ACC112 (cell line): Measurements from ENCODE around the gene TBC1D1.

Source experiments
- H2AFZ ChIP-seq: fragments of 200-600 bp; sonication (generic); one replicate; pipeline ENCODE4 v1.6.0; 2017; ENCODE audit warnings: antibody characterized with exemption, low read length; ENCODE audit not compliant: unreplicated experiment
- H3K27ac ChIP-seq: fragments of 200-600 bp; sonication (generic); 2 replicates; pipeline ENCODE4 v1.5.1; 2014; ENCODE audit warnings: low read depth, mild to moderate bottlenecking, antibody characterized with exemption, low read length, moderate library complexity
- H3K27me3 ChIP-seq: fragments of 200-600 bp; sonication (generic); 2 replicates; pipeline ENCODE4 v1.6.1; 2014; ENCODE audit warnings: mild to moderate bottlenecking, antibody characterized with exemption, low read length, moderate library complexity, mixed read lengths; ENCODE audit not compliant: insufficient read depth
- H3K36me3 ChIP-seq: fragments of 200-600 bp; sonication (generic); 2 replicates; pipeline ENCODE4 v1.6.1; 2016; ENCODE audit warnings: mild to moderate bottlenecking, antibody characterized with exemption, low read length, moderate library complexity, mixed read lengths; ENCODE audit not compliant: insufficient read depth
- H3K4me1 ChIP-seq: fragments of 200-600 bp; sonication (generic); one replicate; pipeline ENCODE4 v1.6.1; 2016; ENCODE audit warnings: low read length, mixed read lengths; ENCODE audit not compliant: insufficient read depth, unreplicated experiment, control insufficient read depth
- H3K4me3 ChIP-seq: fragments of 200-600 bp; sonication (generic); 2 replicates; pipeline ENCODE4 v1.5.1; 2014; ENCODE audit warnings: mild to moderate bottlenecking, low read depth, low read length
- H3K79me2 ChIP-seq: fragments of 200-600 bp; sonication (generic); one replicate; pipeline ENCODE4 v1.6.0; 2016; ENCODE audit warnings: low read length; ENCODE audit not compliant: control insufficient read depth, unreplicated experiment, insufficient read depth

TBC1D1 gene

DNA sequence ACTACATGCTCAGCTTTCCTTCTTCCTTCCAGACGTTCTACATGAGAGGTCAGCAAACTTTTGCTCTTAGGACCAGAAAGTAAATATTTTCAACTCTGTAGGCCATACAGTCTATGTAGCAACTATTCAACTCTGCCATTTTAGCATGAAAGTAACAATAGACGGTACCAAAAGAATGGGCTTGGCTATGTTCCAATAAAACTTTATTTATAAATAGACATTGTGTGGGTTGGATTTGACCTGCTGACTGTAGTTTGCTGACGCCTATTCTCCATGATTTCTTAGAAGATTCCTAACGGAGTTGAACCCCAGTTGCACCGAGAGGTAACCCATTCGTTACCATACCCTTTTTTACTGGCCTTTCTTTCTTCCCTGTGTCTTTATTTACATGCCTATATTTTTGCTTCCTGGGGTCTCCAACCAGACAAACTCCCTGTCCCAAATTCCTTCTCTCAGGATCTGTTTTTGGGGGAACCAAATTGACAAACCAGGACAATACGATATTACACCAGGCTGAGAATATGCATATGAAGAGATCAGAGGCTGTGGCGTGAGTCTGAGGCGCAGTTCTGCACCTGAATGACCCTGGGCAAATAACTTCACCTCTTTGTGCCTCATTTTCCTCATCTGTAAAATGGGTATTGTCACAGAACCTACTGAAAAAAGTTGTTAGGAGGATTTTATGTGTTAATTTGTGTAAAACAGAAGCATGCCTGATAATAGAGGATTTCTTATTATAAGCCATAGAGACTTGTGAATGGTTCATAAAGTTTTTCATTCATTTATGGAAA, 58.9 kb downstream of the TBC1D1 start:
- no peak overlapping the region for H3K27ac ChIP-seq
- peaks cover 5% of the 10 kb centered on the region for H3K4me1 ChIP-seq
- no peaks in the 10 kb centered on the region for H3K27me3 ChIP-seq
- no peak overlapping the region for H2AFZ ChIP-seq
- no peaks in the 10 kb centered on the region for H3K36me3 ChIP-seq
- no peaks in the 10 kb centered on the region for H3K79me2 ChIP-seq
- H3K4me3 ChIP-seq = no peak overlapping the region

GRCh38 chr4:37951461-37952352, 60.8 kb downstream of the TBC1D1 start:
- H3K79me2 ChIP-seq = no peaks in the 10 kb centered on the region
- no peaks in the 10 kb centered on the region for H3K4me1 ChIP-seq
- H2AFZ ChIP-seq = no peak overlapping the region
- no peaks in the 10 kb centered on the region for H3K36me3 ChIP-seq
- no peak overlapping the region for H3K27ac ChIP-seq
- no peak overlapping the region for H3K4me3 ChIP-seq
- H3K27me3 ChIP-seq = no peaks in the 10 kb centered on the region

DNA sequence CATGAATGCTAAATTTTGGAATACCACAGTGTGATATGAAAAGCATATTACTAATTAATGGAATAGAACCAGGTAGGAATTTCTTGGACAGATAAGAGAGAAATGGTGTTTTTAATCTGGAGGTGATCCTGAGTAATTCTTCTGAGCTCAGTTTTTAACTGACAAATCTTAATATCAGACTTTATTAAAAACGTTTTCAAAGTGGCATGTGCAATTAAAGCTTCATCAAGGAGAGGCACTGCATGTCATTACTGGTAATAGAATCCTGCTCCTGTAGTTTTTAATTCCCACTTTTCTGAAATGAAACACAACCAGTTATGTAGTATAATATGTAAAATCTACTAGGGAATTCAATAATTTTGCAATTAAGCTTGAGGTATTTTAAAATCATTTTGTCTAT, 62.3 kb downstream of the TBC1D1 start:
- no peaks in the 10 kb centered on the region for H3K27me3 ChIP-seq
- no peaks in the 10 kb centered on the region for H3K79me2 ChIP-seq
- H3K36me3 ChIP-seq = no peaks in the 10 kb centered on the region
- no peaks in the 10 kb centered on the region for H3K4me1 ChIP-seq
- no peak overlapping the region for H2AFZ ChIP-seq
- H3K4me3 ChIP-seq = no peak overlapping the region
- no peak overlapping the region for H3K27ac ChIP-seq

GRCh38 chr4:37953620-37954293, 62.9 kb downstream of the TBC1D1 start:
- no peak overlapping the region for H3K27ac ChIP-seq
- H3K36me3 ChIP-seq = no peaks in the 10 kb centered on the region
- H3K4me3 ChIP-seq = no peak overlapping the region
- H3K79me2 ChIP-seq = no peaks in the 10 kb centered on the region
- H3K4me1 ChIP-seq = no peaks in the 10 kb centered on the region
- no peak overlapping the region for H2AFZ ChIP-seq
- no peaks in the 10 kb centered on the region for H3K27me3 ChIP-seq

GRCh38 chr4:37956941-37957340, 66.1 kb downstream of the TBC1D1 start:
- no peaks in the 10 kb centered on the region for H3K79me2 ChIP-seq
- H3K27me3 ChIP-seq = no peaks in the 10 kb centered on the region
- no peak overlapping the region for H3K4me3 ChIP-seq

DNA sequence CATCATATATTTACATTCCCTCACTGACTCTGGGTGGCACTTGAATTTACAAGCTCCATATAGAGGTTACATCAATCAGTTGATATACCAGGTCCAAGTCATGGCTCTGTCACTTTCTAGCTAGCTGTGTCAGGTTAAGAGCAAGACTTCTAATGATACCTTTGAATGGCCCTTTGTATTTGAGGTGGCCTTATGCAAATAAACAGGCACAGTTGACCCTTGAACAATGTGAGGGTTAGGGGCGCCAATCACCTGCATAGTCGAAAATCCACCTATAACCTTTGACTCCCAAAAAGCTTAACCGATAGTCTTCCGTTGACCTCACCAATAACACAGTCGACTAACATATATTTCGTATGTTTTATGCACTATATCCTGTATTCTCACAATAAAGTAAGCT, 68.0 kb downstream of the TBC1D1 start:
- Histone ChIP-seq H3K27ac (no peak overlapping the region), H3K4me1 (no peaks in the 10 kb centered on the region), H2AFZ (no peak overlapping the region), H3K36me3 (no peaks in the 10 kb centered on the region), H3K4me3 (no peak overlapping the region), H3K27me3 (no peaks in the 10 kb centered on the region), H3K79me2 (no peaks in the 10 kb centered on the region)

More at GRCh38 chr4:37956941-37957340, 66.1 kb downstream of the TBC1D1 start:
- no peak overlapping the region for H3K27ac ChIP-seq
- H3K36me3 ChIP-seq = no peaks in the 10 kb centered on the region
- no peaks in the 10 kb centered on the region for H3K4me1 ChIP-seq
- H2AFZ ChIP-seq = no peak overlapping the region

GRCh38 chr4:37960098-37960497, 69.2 kb downstream of the TBC1D1 start, which contains the start of gene PTTG2:
Gene PTTG2, plus strand, starts transcription at chr4:37960398. Its CDS starts 37 bp downstream, at chr4:37960435.
- no peak within 1 kb of the TSS for H3K27ac ChIP-seq
- H3K79me2 ChIP-seq = no peaks in the 10 kb centered on the region
- H3K4me3 ChIP-seq = no peak within 1 kb of the TSS
- H3K27me3 ChIP-seq = no peaks in the 10 kb centered on the region
- no peaks in the 10 kb centered on the region for H3K4me1 ChIP-seq
- no peak within 1 kb of the TSS for H2AFZ ChIP-seq
- no peaks in the 10 kb centered on the region for H3K36me3 ChIP-seq

GRCh38 chr4:37960679-37961450, 70.0 kb downstream of the TBC1D1 start:
- Histone ChIP-seq H3K4me3 (no peak overlapping the region), H2AFZ (no peak overlapping the region), H3K79me2 (no peaks in the 10 kb centered on the region), H3K4me1 (no peaks in the 10 kb centered on the region), H3K36me3 (no peaks in the 10 kb centered on the region), H3K27me3 (no peaks in the 10 kb centered on the region), H3K27ac (no peak overlapping the region)

DNA sequence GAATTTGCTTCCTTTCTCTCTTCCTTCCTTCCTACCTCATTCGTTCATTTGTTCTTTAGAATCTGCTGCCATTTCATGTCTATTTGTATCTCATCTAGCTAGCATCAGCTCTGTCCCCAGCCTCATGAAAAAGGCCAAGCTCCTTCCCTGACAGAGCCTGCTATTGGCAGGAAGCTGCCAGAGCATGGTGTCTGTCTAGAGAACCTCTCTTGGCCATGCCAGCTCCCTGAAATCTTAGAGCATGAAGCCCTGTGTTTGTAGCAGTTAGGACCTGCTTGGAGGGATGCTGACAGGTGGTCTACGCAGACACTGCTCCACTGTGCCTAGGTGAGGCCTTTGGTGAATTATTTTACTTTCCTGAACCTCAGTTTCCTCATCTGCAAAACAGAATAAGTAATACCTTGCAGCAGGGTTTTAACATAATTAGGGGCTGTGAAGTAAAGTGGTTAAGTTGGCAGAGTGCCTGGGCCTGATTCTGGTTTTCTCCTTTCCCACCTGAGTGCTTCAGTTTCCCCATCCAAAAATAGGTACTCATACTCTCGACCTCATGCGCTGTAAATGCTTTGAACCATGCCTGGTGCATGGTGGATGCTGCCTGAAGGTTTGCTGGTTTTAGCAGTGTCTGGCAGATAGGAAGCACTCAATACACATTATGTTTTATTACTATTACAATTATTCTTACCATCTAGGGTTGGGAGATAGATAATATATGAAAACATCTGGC, 74.0 kb downstream of the TBC1D1 start:
- no peak overlapping the region for H2AFZ ChIP-seq
- no peaks in the 10 kb centered on the region for H3K79me2 ChIP-seq
- no peaks in the 10 kb centered on the region for H3K27me3 ChIP-seq
- no peak overlapping the region for H3K27ac ChIP-seq
- H3K4me3 ChIP-seq = no peak overlapping the region
- H3K36me3 ChIP-seq = no peaks in the 10 kb centered on the region
- peaks cover 6% of the 10 kb centered on the region for H3K4me1 ChIP-seq
